Stimulated activated CD4-positive, alpha-beta T cell treated with anti-CD3 and anti-CD28 coated beads, Interleukin-15, amount 100 ng/mL, for 1 hour (primary cell): ENCODE data around the gene ASXL2.
"Not testable (repeated sequence)": the region's sequence is repeated elsewhere in the genome, so short reads cannot be mapped to it uniquely, and the experiment has no call there.

Experiments used
- DNase-seq, 2 donors: peaks; one replicate each; pipeline ENCODE4 v3.0.0-alpha.2; 2020; ENCODE audit warnings: low read depth in 1 of 2, low spot score in 1 of 2

The ASXL2 gene

GRCh38 chr2:25878361-25879132 is at the start of gene ASXL2:
Gene ASXL2, minus strand, starts transcription at chr2:25878487. Its CDS starts 265 bp downstream, at chr2:25878222.
- DNase-seq, result peak; percentile 95 to 96

- no peak for DNase-seq
These were observed 48.9 kb upstream of the ASXL2 start for GRCh38 chr2:25926984-25927756.

DNA sequence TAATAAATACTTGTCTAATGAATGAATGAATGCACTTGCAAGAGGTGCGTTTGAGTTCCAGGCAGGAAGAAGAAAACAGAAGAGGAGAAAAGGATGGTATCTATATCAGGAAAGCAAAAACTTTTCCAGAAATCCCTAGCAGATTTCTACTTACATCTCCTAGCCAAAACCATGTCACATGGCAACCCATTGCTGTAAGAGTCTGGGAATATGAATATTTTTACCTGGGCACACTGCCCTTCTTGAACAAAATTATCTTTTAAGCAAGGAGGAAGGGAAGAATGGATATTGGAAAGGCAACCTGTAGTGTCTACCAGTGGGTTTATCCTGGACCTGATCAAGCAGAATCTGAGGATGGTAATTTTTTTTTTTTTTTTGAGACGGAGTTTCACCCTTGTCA is 44.2 kb upstream of the ASXL2 start:
- no peak for DNase-seq

DNA sequence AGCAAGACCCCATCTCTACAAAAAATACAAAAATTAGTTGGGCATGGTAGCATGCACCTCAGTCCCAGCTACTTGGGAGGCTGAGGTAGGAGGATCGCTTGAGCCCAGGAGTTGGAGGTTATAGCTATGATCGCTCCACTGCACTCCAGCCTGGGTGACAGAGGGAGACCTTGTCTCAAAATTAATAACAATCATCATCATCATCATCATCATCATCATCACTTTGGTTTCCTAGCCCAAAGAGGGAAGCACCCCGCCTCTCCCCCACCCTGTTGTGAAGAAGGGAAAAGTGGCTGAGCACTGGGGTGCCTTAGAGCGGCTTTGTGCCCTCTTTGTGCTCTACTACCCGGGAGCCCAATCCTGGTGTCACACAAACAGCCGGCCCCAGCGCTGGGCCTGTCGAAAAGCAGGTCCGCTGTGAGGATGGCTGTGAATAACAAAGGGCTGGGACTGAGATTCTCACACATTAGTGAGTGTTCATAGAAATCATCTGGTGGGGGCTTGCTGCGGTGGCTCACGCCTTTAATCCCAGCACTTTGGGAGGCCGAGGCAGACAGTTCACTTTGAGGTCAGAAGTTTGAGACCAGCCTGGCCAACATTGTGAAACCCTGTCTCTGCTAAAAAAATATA is 42.6 kb upstream of the ASXL2 start:
- DNase-seq, result no peak

DNA sequence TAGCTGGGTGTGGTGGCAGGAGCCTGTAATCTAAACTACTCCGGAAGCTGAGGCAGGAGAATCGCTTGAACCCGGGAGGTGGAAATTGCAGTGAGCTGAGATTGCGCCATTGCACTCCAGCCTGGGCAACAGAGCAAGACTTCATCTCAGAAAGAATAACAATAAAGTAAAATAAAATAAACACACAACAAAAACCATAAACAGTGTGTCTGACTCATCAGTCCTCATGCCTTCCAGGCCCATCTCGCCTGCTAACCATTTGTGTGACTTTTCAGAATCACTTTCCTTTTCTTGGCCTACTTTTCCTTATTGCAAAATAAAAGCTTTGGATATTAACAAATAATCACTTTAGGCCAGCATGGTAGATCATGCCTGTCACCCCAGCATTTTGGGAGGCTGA is 42.0 kb upstream of the ASXL2 start:
- no peak for DNase-seq

- DNase-seq, result no peak
These were observed 39.5 kb upstream of the ASXL2 start for GRCh38 chr2:25917832-25918231.

DNA sequence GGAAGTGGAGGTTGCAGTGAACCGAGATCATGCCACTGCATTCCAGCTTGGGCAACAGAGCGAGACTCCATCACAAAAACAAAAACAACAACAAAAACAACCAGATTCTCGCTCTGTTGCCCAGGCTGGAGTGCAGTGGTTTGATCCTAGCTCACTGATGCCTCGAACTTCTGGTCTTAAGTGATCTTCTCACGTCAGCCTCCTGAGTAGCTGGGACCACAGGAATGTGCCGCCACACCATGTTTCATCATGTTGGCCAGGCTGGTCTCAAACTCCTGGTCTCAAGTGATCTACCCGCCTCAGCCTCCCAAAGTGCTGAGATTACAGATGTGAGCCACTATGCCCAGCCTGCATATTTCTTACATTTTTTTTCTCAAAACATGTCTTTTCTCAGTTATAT is 39.1 kb upstream of the ASXL2 start:
- DNase-seq, result not testable (repeated sequence)

- peak in 1 of 2 donors; percentile 8 for DNase-seq
These were observed 37.9 kb upstream of the ASXL2 start for GRCh38 chr2:25915944-25916772.

- not testable (repeated sequence) for DNase-seq
These were observed 37.1 kb upstream of the ASXL2 start for GRCh38 chr2:25915411-25915810.

DNA sequence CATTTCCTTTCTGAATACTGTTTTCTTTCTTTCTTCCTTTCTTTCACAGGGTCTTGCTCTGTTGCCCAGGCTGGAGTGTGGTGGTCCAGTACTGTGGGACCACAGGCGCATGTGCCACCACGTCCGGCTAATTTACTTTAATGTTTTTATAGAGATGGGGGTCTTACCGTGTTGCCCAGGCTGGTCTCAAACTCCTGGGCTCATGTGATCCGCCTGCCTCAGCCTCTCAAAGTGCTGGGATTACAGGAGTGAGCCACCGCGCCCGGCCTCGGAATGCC is 35.3 kb upstream of the ASXL2 start:
- not testable (repeated sequence) for DNase-seq

DNA sequence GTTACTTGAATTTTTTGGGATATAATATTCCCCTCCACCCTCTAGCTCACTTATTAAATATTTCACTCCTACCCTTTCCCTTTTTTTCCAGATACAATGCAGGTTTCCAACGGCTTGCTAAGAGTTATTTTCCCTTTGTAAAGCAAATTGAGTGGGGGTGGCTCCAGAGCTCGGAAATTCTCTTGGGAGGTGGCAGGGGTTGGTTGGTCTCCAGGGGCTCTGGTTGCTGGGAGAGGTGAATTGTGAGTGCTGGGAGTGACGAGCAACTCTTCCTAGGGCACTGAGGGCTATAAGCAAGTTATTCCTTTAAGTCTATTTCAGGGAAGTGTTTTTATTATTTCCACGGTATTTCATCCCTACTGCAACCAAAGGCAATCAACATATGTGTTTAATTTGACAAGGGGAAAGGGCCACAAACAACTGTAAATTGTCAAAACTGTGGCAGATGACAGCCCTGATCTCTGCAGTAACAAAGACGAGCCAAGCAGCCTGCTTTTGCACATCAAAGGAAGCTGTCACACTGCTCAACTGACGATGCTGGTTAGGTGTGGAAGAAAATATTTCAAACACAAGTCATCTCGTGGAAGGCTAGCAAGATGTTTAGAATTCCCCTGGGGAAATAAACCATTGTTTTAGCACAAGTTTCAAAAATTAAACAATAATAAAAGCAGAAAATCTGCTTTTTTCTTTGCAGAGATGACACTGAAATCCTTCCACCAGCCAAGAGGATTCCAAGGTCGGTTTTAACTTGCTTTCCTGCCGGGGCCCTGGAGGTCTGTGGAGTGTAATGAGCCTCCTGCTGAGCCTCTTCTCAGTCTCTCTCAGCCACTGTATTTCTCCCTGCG is 34.8 kb upstream of the ASXL2 start:
- no peak for DNase-seq

DNA sequence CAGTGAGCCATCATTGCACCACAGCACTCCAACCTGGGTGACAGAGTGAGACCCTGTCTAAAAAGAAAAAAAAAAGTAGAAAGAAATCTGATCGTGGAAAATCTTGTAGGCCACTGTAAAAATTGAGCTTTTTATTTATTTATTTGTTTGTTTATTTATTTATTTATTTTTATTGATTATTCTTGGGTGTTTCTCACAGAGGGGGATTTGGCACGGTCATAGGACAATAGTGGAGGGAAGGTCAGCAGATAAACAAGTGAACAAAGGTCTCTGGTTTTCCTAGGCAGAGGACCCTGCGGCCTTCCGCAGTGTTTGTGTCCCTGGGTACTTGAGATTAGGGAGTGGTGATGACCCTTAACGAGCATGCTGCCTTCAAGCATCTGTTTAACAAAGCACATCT is 31.3 kb upstream of the ASXL2 start:
- not testable (repeated sequence) for DNase-seq

DNA sequence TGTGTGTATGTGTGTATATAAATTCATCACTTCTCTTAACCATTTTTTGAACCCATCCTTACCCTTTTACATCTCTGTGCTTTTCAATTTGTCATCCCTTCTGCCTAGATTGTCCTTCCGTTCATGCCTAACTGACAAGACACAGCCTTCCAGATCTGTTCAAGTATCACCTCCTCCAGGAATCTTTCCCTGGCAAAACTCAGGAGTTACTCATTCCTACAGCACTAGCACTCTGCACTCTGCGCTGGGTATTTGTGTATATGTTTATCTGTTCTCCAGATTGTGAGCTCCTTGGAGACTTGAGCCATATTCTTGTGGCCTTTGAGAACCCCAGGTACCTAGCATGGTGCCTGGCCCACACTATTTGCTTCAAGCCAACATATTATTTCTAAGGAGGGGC is 26.8 kb upstream of the ASXL2 start:
- no peak for DNase-seq

DNA sequence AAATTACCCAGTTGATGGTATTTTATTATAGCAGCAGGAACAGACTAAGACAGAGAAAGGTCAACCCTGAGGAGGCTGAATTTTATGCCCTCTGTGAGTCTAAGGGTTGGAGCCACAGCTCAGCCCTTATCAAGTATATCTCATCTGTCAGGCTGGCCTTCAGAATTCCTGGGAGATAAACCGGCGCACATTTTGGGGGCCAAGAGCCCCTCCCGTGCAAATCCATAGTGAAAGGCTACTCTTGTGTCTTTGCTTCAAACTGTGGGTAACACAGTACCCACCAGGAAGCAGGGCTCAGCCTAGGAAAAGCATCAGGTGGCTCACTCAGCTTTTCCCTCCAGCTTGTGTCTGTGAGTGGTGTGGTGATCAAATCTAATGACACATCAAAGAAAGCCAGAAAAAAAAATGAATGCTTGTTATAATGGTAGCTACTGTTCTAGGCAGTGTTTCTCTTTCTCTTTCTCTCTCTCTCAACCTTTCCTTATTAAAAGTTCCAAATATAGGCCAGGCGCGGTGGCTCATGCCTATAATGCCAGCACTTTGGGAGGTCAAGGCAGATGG is 25.0 kb upstream of the ASXL2 start:
- no peak for DNase-seq

- no peak for DNase-seq
These were observed 21.2 kb upstream of the ASXL2 start for GRCh38 chr2:25899404-25899970.

GRCh38 chr2:25897506-25897905 is 19.2 kb upstream of the ASXL2 start:
- no peak for DNase-seq

DNA sequence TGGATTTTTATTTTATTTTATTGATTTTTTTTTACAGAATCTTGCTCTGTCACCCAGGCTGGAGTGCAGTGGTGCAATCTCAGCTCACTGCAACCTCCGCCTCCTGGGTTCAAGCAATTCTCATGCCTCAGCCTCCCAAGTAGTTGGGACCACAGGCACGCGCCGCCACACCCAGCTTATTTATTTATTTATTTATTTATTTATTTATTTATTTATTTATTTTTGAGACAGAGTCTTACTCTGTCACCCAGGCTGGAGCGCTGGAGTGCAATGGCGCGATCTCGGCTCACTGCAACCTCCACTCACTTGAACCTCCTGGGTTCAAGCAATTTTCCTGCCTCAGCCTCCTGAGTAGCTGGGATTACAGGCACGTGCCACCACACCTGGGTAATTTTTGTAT is 18.0 kb upstream of the ASXL2 start:
- not testable (repeated sequence) for DNase-seq

DNA sequence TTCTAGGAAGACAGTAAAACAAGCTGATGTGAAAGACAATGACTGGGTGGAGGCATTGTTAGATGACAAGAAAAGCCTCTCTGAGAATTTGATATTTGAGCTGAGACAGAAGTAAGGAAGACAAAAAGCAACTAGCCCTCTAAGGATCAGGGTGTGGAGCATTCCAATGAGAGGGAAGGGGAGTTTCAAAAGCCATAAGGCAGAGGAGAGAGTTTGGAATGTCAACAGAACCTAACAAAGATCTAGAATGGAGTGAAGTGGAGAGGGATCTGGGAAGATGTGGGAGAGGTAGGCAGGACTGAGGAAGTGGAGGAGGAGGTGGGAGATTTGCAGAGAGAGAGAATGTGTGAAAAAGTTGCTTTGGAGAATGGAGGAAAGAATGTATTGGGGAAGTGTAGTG is 17.3 kb upstream of the ASXL2 start:
- DNase-seq, result no peak

- DNase-seq, result no peak
These were observed 16.7 kb upstream of the ASXL2 start for GRCh38 chr2:25895018-25895417.
